ENCODE measurements around the gene RRAS2. TPM values are rescaled to one million over a fixed set of nuclear protein-coding genes. Genes with fewer than 3 reads are reported as not detected.
A peak's percentile ranks its signal among the peaks of the same experiment; 100 is the strongest.
"Not testable (repeated sequence)": the region's sequence is repeated elsewhere in the genome, so short reads cannot be mapped to it uniquely, and the experiment has no call there.

RRAS2 gene
- total RNA-seq, 5 donors from 2014 or later (not counting 1 experiment from before 2014, with no cell fraction given), result 17.9 to 30.2 (median 18.5) TPM

DNA sequence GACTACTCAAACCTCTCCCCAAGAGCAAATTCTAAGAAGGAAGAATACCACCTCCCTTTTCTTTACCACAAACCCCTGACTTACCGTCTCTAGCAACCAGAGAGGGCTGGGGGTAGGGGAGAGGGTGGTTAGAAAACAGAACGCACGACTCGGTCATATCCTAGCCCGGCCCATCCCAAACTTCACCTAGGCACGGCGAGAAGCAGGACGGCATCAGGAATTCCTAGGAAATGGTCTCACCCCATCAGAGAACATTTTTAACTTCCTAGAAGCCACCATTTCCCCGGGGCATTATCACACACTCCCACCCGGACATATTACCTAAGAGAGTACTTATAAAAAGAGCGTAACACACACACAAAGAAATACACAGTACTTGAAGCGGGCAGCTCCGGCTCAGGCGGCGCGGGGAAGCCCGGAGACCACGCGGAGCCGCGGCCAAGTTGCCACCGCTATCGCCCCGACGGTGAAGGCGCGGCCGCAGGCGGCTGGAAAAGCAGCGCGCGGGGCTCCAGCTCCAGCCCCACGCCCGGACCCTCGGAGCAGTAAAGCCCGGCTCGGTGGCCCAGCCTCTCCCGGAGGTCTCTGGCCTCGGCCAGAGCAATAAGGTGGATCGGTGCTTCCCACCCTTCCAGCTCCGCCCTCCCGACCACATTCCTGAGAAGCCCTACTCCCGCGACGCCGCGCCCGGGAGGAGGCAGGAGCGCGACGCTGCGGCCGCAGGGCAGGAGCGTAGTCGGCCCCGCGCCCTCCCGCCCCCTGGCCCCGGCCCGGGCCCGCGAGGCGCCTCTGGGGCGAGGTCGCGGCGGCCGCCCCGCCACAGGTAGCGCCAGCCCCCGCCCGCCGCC is 878 bp downstream of the RRAS2 start:
- peaks cover 0 to 2% of the 10 kb centered on the region in 2 experiments for H3K27me3 ChIP-seq (replicated peaks in 1 of 2; ENCODE audit: control insufficient read depth in 2 of 2, extremely low read depth in 1 of 2, insufficient read depth in 2 of 2, low read length in 1 of 2)
- no peaks in the 10 kb centered on the region for H3K9me3 ChIP-seq
- Mint-ChIP-seq H3K4me3 (peak overlapping the region; percentile 87 to 96 (median 88)), H3K36me3 (peaks cover 8% of the 10 kb centered on the region), H3K9me3 (no peaks in the 10 kb centered on the region), H3K27me3 (no peaks in the 10 kb centered on the region), H3K4me1 (peaks cover 33 to 51% (median 42%) of the 10 kb centered on the region in 3 donors), H3K27ac (peak overlapping the region; percentile 70 to 74)
- DNase-seq (peak in 28 of 35 experiments; percentile 4 to 62 (median 18)), ATAC-seq (replicated peaks in 1 of 4) (peak; percentile 57 to 71 (median 68))
- H3K4me1 ChIP-seq (ENCODE audit: control insufficient read depth in 1 of 2, extremely low read depth in 1 of 2, insufficient read depth in 2 of 2, low read length in 2 of 2), result peaks cover 7 to 18% of the 10 kb centered on the region in 2 experiments
- H3K27ac ChIP-seq (ENCODE audit: low read length), result peak overlapping the region; percentile 23
- ChIA-PET CTCF (interaction anchor here (0.6 to 0.7 kb wide), 2 partner anchors 50 to 99 kb away, joined by 3 to 8 read pairs; no protein-coding TSS in a partner anchor), POLR2A (no interaction called here)
- H3K36me3 ChIP-seq (ENCODE audit: control insufficient read depth in 2 of 2, extremely low read depth in 1 of 2, insufficient read depth in 1 of 2, low read length in 1 of 2), result no peaks in the 10 kb centered on the region
- peak overlapping the region; percentile 72 to 95 for H3K4me3 ChIP-seq (ENCODE audit: control insufficient read depth in 1 of 2, extremely low read depth in 1 of 2, low read length in 1 of 2)
- 1% methylated on average over 62 of the region's 73 CpGs for WGBS (ENCODE audit: insufficient coverage)

DNA sequence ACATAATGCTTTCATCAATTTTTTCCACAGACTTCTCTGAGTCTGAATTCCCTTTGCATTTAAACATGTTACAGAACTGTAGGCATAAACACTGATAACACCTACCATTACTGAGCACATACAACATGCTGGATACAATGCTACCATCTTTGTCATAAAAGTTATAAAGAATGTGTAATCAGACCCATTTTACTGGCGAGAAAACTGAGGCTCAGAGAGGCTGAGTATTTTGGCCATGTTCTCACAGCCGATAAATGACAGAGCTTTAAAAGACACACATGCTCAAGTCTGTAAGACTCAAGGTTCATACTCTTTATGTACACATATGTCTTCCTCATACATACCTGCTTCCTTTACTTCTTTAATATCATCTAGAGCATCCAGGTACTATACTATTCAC is 2.6 kb downstream of the RRAS2 start:
- Histone ChIP-seq H3K4me3 (ENCODE audit: control insufficient read depth in 1 of 2, extremely low read depth in 1 of 2, low read length in 1 of 2) (no peak overlapping the region), H3K4me1 (ENCODE audit: control insufficient read depth in 1 of 2, extremely low read depth in 1 of 2, insufficient read depth in 2 of 2, low read length in 2 of 2) (peaks cover 7 to 18% of the 10 kb centered on the region in 2 experiments), H3K27me3 (replicated peaks in 1 of 2; ENCODE audit: control insufficient read depth in 2 of 2, extremely low read depth in 1 of 2, insufficient read depth in 2 of 2, low read length in 1 of 2) (peaks cover 0 to 2% of the 10 kb centered on the region in 2 experiments), H3K9me3 (no peaks in the 10 kb centered on the region), H3K36me3 (ENCODE audit: control insufficient read depth in 2 of 2, extremely low read depth in 1 of 2, insufficient read depth in 1 of 2, low read length in 1 of 2) (no peaks in the 10 kb centered on the region), H3K27ac (ENCODE audit: low read length) (no peak overlapping the region)
- no peak for DNase-seq
- ChIA-PET CTCF (interaction anchor here (0.6 kb wide), 2 partner anchors 35 to 99 kb away, joined by 4 to 13 read pairs; no protein-coding TSS in a partner anchor), POLR2A (no interaction called here)
- peaks cover 8% of the 10 kb centered on the region for H3K36me3 Mint-ChIP-seq
- no peak overlapping the region for H3K27ac Mint-ChIP-seq
- H3K4me1 Mint-ChIP-seq, result peaks cover 33 to 53% (median 46%) of the 10 kb centered on the region in 3 donors
- peak overlapping the region in 2 of 3 donors; percentile 21 to 45 for H3K4me3 Mint-ChIP-seq
- no peak for ATAC-seq (replicated peaks in 1 of 4)
- H3K9me3 Mint-ChIP-seq, result no peaks in the 10 kb centered on the region
- H3K27me3 Mint-ChIP-seq, result no peaks in the 10 kb centered on the region
- 100% methylated on average over 2 of the region's 2 CpGs for WGBS (ENCODE audit: insufficient coverage)

DNA sequence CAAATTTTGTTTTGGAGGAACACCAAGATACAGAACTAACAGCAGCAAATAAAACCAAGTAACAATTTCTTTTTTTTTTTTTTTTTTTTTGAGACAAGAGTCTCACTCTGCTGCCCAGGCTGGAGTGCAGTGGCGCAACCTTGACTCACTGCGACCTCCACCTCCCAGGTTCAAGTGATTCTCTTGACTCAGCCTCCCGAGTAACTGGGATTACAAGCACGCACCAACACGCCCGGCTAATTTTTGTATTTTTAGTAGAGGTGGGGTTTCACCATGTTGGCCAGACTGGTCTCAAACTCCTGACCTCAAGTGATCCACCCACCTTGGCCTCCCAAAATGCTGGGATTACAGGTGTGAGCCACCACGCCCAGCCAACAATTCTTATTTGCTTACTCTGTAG is 4.4 kb downstream of the RRAS2 start:
- DNase-seq; H3K27me3 ChIP-seq (replicated peaks in 1 of 2; ENCODE audit: control insufficient read depth in 2 of 2, extremely low read depth in 1 of 2, insufficient read depth in 2 of 2, low read length in 1 of 2); H3K27ac Mint-ChIP-seq; ATAC-seq (replicated peaks in 1 of 4); H3K36me3 ChIP-seq (ENCODE audit: control insufficient read depth in 2 of 2, extremely low read depth in 1 of 2, insufficient read depth in 1 of 2, low read length in 1 of 2); H3K9me3 ChIP-seq; H3K27me3 Mint-ChIP-seq; H3K4me3 Mint-ChIP-seq; H3K9me3 Mint-ChIP-seq; H3K4me3 ChIP-seq (ENCODE audit: control insufficient read depth in 1 of 2, extremely low read depth in 1 of 2, low read length in 1 of 2); H3K27ac ChIP-seq (ENCODE audit: low read length): not testable (repeated sequence)
- no CpG with 5 or more reads among the region's 7 CpGs for WGBS (ENCODE audit: insufficient coverage)
- peaks cover 7 to 24% of the 10 kb centered on the region in 2 experiments for H3K4me1 ChIP-seq (ENCODE audit: control insufficient read depth in 1 of 2, extremely low read depth in 1 of 2, insufficient read depth in 2 of 2, low read length in 2 of 2)
- peaks cover 43 to 61% (median 56%) of the 10 kb centered on the region in 3 donors for H3K4me1 Mint-ChIP-seq
- CTCF ChIA-PET, result interaction anchor here in 1 of 2 donors (0.6 to 0.7 kb wide), 2 partner anchors 25 to 152 kb away, joined by 3 to 5 read pairs; no protein-coding TSS in a partner anchor
- H3K36me3 Mint-ChIP-seq, result peaks cover 13% of the 10 kb centered on the region
- POLR2A ChIA-PET, result interaction anchor here in 1 of 2 donors (0.6 to 1.4 kb wide), 4 partner anchors 9 to 294 kb away, joined by 3 to 10 read pairs (median 6); no protein-coding TSS in a partner anchor

DNA sequence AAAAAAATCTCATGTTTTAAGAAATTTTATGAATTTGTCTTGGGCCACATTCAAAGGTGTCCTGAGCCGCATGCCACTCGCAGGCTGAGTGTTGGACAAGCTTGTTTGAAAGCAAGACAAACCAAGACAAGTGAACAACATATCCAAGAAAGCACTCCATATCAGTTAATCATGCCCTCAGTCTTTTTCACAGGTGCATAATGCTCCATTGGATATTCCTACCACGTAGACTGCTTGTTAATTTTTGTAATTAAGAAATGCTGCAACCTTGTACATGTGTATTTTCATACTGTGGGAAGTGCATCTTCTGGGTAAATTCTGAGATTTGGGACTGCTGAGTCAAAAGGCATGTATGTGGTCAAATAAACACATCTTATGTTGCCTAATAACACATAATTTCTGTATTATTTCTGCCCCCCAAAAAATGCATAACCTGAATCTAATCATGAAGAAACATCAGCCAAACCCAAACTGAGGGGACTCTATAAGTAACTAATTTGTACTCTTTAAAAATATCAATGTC is 8.2 kb downstream of the RRAS2 start:
- peaks cover 19% of the 10 kb centered on the region for H3K36me3 Mint-ChIP-seq
- no peak overlapping the region for H3K27ac Mint-ChIP-seq
- H3K27me3 Mint-ChIP-seq, result no peaks in the 10 kb centered on the region
- H3K4me1 Mint-ChIP-seq, result peaks cover 26 to 44% (median 38%) of the 10 kb centered on the region in 3 donors
- CTCF ChIA-PET, result no interaction called here
- POLR2A ChIA-PET, result no interaction called here
- Histone ChIP-seq H3K27ac (ENCODE audit: low read length) (no peak overlapping the region), H3K4me1 (ENCODE audit: control insufficient read depth in 1 of 2, extremely low read depth in 1 of 2, insufficient read depth in 2 of 2, low read length in 2 of 2) (peaks cover 0 to 7% of the 10 kb centered on the region in 2 experiments), H3K4me3 (ENCODE audit: control insufficient read depth in 1 of 2, extremely low read depth in 1 of 2, low read length in 1 of 2) (no peak overlapping the region), H3K27me3 (replicated peaks in 1 of 2; ENCODE audit: control insufficient read depth in 2 of 2, extremely low read depth in 1 of 2, insufficient read depth in 2 of 2, low read length in 1 of 2) (no peaks in the 10 kb centered on the region), H3K9me3 (no peaks in the 10 kb centered on the region), H3K36me3 (ENCODE audit: control insufficient read depth in 2 of 2, extremely low read depth in 1 of 2, insufficient read depth in 1 of 2, low read length in 1 of 2) (no peaks in the 10 kb centered on the region)
- WGBS (ENCODE audit: insufficient coverage), result 67% methylated on average over 1 of the region's 3 CpGs
- H3K9me3 Mint-ChIP-seq, result peaks cover 0 to 6% (median 5%) of the 10 kb centered on the region in 3 donors
- DNase-seq (no peak), ATAC-seq (replicated peaks in 1 of 4) (no peak)
- no peak overlapping the region for H3K4me3 Mint-ChIP-seq

DNA sequence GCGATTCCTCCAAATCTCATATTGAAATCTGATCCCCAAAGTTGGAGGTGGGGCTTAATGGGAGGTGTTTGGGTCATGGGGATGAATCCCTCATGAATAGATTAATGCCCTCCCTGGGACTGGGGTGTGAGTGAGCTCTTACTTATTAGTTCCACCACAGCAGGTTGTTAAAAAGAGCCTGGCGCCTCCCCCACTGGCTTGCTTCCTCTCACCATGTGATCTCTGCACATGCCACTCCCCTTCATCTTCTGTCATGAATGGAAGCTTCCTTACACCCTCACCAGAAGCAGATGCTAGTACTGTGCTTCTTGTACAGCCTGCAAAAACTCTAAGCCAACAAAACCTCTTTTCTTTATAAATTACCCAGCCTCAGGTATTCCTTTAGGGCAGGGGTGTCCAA is 8.8 kb downstream of the RRAS2 start:
- POLR2A ChIA-PET, result no interaction called here
- H3K36me3 ChIP-seq (ENCODE audit: control insufficient read depth in 2 of 2, extremely low read depth in 1 of 2, insufficient read depth in 1 of 2, low read length in 1 of 2), result no peaks in the 10 kb centered on the region
- peaks cover 0 to 7% (median 5%) of the 10 kb centered on the region in 3 donors for H3K9me3 Mint-ChIP-seq
- peak in 3 of 4 experiments; percentile 43 to 51 (median 44) for ATAC-seq (replicated peaks in 1 of 4)
- no peak overlapping the region for H3K27ac Mint-ChIP-seq
- peaks cover 0 to 7% of the 10 kb centered on the region in 2 experiments for H3K4me1 ChIP-seq (ENCODE audit: control insufficient read depth in 1 of 2, extremely low read depth in 1 of 2, insufficient read depth in 2 of 2, low read length in 2 of 2)
- peaks cover 24 to 47% (median 37%) of the 10 kb centered on the region in 3 donors for H3K4me1 Mint-ChIP-seq
- H3K36me3 Mint-ChIP-seq, result peaks cover 20% of the 10 kb centered on the region
- no CpG with 5 or more reads among the region's 2 CpGs for WGBS (ENCODE audit: insufficient coverage)
- H3K27me3 Mint-ChIP-seq, result no peaks in the 10 kb centered on the region
- no peak overlapping the region for H3K27ac ChIP-seq (ENCODE audit: low read length)
- no peaks in the 10 kb centered on the region for H3K27me3 ChIP-seq (replicated peaks in 1 of 2; ENCODE audit: control insufficient read depth in 2 of 2, extremely low read depth in 1 of 2, insufficient read depth in 2 of 2, low read length in 1 of 2)
- peak in 7 of 35 experiments; percentile 2 to 19 (median 5) for DNase-seq
- no peak overlapping the region for H3K4me3 Mint-ChIP-seq
- H3K4me3 ChIP-seq (ENCODE audit: control insufficient read depth in 1 of 2, extremely low read depth in 1 of 2, low read length in 1 of 2), result no peak overlapping the region
- CTCF ChIA-PET, result no interaction called here
- no peaks in the 10 kb centered on the region for H3K9me3 ChIP-seq

- no peaks in the 10 kb centered on the region for H3K27me3 Mint-ChIP-seq
- H3K4me1 ChIP-seq (ENCODE audit: control insufficient read depth in 1 of 2, extremely low read depth in 1 of 2, insufficient read depth in 2 of 2, low read length in 2 of 2), result peaks cover 0 to 7% of the 10 kb centered on the region in 2 experiments
Measured at GRCh38 chr11:14347991-14348390, 11.0 kb downstream of the RRAS2 start.

More at GRCh38 chr11:14347991-14348390, 11.0 kb downstream of the RRAS2 start:
- Mint-ChIP-seq H3K36me3 (peaks cover 15% of the 10 kb centered on the region), H3K9me3 (peaks cover 0 to 7% (median 5%) of the 10 kb centered on the region in 3 donors), H3K27ac (no peak overlapping the region), H3K4me1 (peaks cover 27 to 33% (median 32%) of the 10 kb centered on the region in 3 donors), H3K4me3 (no peak overlapping the region)
- WGBS (ENCODE audit: insufficient coverage), result no CpG with 5 or more reads among the region's 1 CpG
- ATAC-seq (replicated peaks in 1 of 4) (no peak), DNase-seq (no peak)
- Histone ChIP-seq H3K4me3 (ENCODE audit: control insufficient read depth in 1 of 2, extremely low read depth in 1 of 2, low read length in 1 of 2) (no peak overlapping the region), H3K36me3 (ENCODE audit: control insufficient read depth in 2 of 2, extremely low read depth in 1 of 2, insufficient read depth in 1 of 2, low read length in 1 of 2) (no peaks in the 10 kb centered on the region), H3K9me3 (no peaks in the 10 kb centered on the region), H3K27me3 (replicated peaks in 1 of 2; ENCODE audit: control insufficient read depth in 2 of 2, extremely low read depth in 1 of 2, insufficient read depth in 2 of 2, low read length in 1 of 2) (no peaks in the 10 kb centered on the region), H3K27ac (ENCODE audit: low read length) (no peak overlapping the region)
- ChIA-PET CTCF (no interaction called here), POLR2A (no interaction called here)

Data from T-cell (primary cell).